Ramos (cell line): ENCODE data around the gene POC1B.

Source experiments
- in situ Hi-C: fragments of 300-500 bp; cut with MboI; formaldehyde crosslinking; loops from one replicate; pipeline ENCODE4 v1.14.3; 2022; ENCODE audit warnings: low sequenced_read_pairs; ENCODE audit not compliant: unreplicated experiment

The POC1B gene

DNA sequence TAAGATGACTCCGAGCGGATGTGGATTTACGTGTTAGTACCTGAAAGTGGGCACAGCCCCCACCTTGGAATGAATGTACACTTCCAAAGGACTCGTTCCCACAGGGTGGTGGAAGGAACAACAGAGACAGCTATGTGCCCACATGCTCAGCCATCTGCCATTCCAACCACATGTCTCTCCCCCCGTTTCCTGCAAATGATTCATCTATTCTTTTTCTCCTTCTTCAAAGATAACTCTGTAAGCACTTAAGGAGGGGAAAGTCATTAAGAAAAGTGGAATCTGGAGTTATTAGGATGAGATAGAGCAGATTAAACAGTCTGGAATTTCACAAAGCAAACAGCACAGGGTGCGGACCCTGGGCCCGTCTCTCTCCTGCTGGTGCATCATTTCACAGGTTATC, 155.0 kb downstream of the POC1B start:
- in situ Hi-C loops, result no loop called here

DNA sequence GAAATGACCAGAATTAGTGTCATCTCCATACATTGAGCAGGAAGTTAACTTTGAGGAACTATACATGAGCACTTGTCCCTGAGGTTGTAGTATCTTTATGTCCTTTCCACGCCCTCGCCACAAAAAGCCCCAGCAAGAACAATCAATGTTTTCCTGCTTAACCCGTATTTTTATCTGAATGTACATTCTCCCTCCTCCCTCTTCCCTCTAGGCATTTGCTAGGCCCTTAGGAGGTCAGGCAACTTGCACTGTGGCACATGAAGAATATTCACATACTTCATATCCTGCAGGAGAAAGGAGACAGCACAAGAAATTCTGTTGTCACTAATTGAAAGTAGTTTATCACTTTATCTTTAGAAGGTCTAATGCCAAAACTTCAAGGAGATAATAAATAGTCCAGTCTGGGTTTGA, 155.4 kb downstream of the POC1B start:
- in situ Hi-C loops, result no loop called here
